RWPE2 (cell line): Measurements from ENCODE around the gene ARRDC2.

ENCODE experiments used
- ATAC-seq: fragments of 200-7000 bp; cut with Tn5 transposase; 3 replicates; pipeline ENCODE4 v1.9.1; 2021; ENCODE audit warnings: low read depth
- DNase-seq: peaks from one replicate; pipeline ENCODE4 v3.0.0-alpha.2; 2020; ENCODE audit warnings: low spot score
- H3K27ac ChIP-seq: fragments of 450-650 bp; 2 replicates; pipeline ENCODE4 v1.5.1; 2017; ENCODE audit warnings: mild to moderate bottlenecking; ENCODE audit not compliant: poor library complexity, severe bottlenecking
- H3K27me3 ChIP-seq: fragments of 250-450 bp; sonication (Bioruptor Pico); 2 replicates; pipeline ENCODE4 v1.5.1; 2021; ENCODE audit warnings: mild to moderate bottlenecking, moderate library complexity; ENCODE audit not compliant: insufficient read depth, poor library complexity, severe bottlenecking
- H3K36me3 ChIP-seq: fragments of 250-450 bp; sonication (Bioruptor Pico); 2 replicates; pipeline ENCODE4 v1.5.1; 2020; ENCODE audit warnings: low read depth, mild to moderate bottlenecking, moderate library complexity
- H3K4me1 ChIP-seq: fragments of 250-450 bp; sonication (Bioruptor Pico); 2 replicates; pipeline ENCODE4 v1.5.1; 2021; ENCODE audit warnings: mild to moderate bottlenecking, moderate library complexity; ENCODE audit not compliant: insufficient read depth, poor library complexity, severe bottlenecking
- H3K4me3 ChIP-seq: fragments of 250-450 bp; sonication (Bioruptor Pico); 2 replicates; pipeline ENCODE4 v1.5.1; 2021; ENCODE audit warnings: mild to moderate bottlenecking, moderate library complexity; ENCODE audit not compliant: severe bottlenecking
- H3K9me3 ChIP-seq: fragments of 250-450 bp; sonication (Bioruptor Pico); 2 replicates; pipeline ENCODE4 v1.5.1; 2021; ENCODE audit warnings: mild to moderate bottlenecking, moderate library complexity; ENCODE audit not compliant: severe bottlenecking
- CTCF ChIP-seq: fragments of 450-650 bp; IDR thresholded peaks from one replicate; pipeline ENCODE4 v1.5.1; 2017; ENCODE audit warnings: mild to moderate bottlenecking, moderate library complexity; ENCODE audit not compliant: poor library complexity, severe bottlenecking

Gene ARRDC2

GRCh38 chr19:18043676-18044075, 35.7 kb downstream of the ARRDC2 start:
- ATAC-seq (no peak), DNase-seq (no peak)
- Histone ChIP-seq H3K4me3 (no peak overlapping the region), H3K27ac (no peak overlapping the region), H3K36me3 (no peaks in the 10 kb centered on the region), H3K9me3 (no peaks in the 10 kb centered on the region), H3K27me3 (no peaks in the 10 kb centered on the region), H3K4me1 (peaks cover 8% of the 10 kb centered on the region)
- no peak for TF ChIP-seq CTCF

GRCh38 chr19:18044825-18045304, 36.9 kb downstream of the ARRDC2 start:
- Histone ChIP-seq H3K4me3 (no peak overlapping the region), H3K9me3 (no peaks in the 10 kb centered on the region), H3K27me3 (no peaks in the 10 kb centered on the region), H3K27ac (no peak overlapping the region), H3K4me1 (peaks cover 8% of the 10 kb centered on the region), H3K36me3 (no peaks in the 10 kb centered on the region)
- no peak for TF ChIP-seq CTCF
- peak; percentile 39; the same call in 2 of the 3 replicates for ATAC-seq
- no peak for DNase-seq

- ATAC-seq, result no peak
- no peak for DNase-seq
- Histone ChIP-seq H3K36me3 (no peaks in the 10 kb centered on the region), H3K27ac (no peak overlapping the region), H3K27me3 (no peaks in the 10 kb centered on the region), H3K4me3 (no peak overlapping the region), H3K9me3 (no peaks in the 10 kb centered on the region), H3K4me1 (peaks cover 8% of the 10 kb centered on the region)
- no peak for TF ChIP-seq CTCF
Measured at GRCh38 chr19:18045307-18046050, 37.5 kb downstream of the ARRDC2 start.

- DNase-seq (no peak), ATAC-seq (peak; percentile 91)
- H3K36me3 ChIP-seq, result no peaks in the 10 kb centered on the region
- TF ChIP-seq CTCF, result no peak
- H3K9me3 ChIP-seq, result no peaks in the 10 kb centered on the region
- H3K4me3 ChIP-seq, result no peak overlapping the region
- no peak overlapping the region for H3K27ac ChIP-seq
- H3K27me3 ChIP-seq, result no peaks in the 10 kb centered on the region
- H3K4me1 ChIP-seq, result peaks cover 8% of the 10 kb centered on the region
Measured at GRCh38 chr19:18046059-18046718, 38.2 kb downstream of the ARRDC2 start.

GRCh38 chr19:18049385-18049784, 41.4 kb downstream of the ARRDC2 start:
- Histone ChIP-seq H3K27ac (no peak overlapping the region), H3K36me3 (no peaks in the 10 kb centered on the region), H3K9me3 (no peaks in the 10 kb centered on the region), H3K4me1 (peaks cover 8% of the 10 kb centered on the region), H3K4me3 (no peak overlapping the region), H3K27me3 (no peaks in the 10 kb centered on the region)
- ATAC-seq (no peak), DNase-seq (no peak)
- no peak for TF ChIP-seq CTCF
